GM12878 (cell line): ENCODE results near the gene ITGA1. TPM values are rescaled to one million over a fixed set of nuclear protein-coding genes. Genes with fewer than 3 reads are reported as not detected.
A peak's percentile ranks its signal among the peaks of the same experiment; 100 is the strongest.

Experiments
- ATAC-seq: fragments of 200-7000 bp; cut with Tn5 transposase; 3 replicates; pipeline ENCODE4 v1.9.1; 2020; ENCODE audit warnings: mild to moderate bottlenecking, moderate library complexity
- BruUV-seq: library from RNA; stranded (reverse); fragments of 400-500 nt; replicated peaks from 2 replicates; lab custom pipeline; 2021; lab: Mats Ljungman, UMichigan
- CTCF ChIA-PET: fragments of 300-600 bp; sonication (Branson Sonifier 250); formaldehyde crosslinking; extraction: SDS; loops from one replicate; lab custom pipeline; 2021; ENCODE audit warnings: inconsistent platforms; lab: Yijun Ruan, JAX
- POLR2A ChIA-PET: fragments of 350-600 bp; formaldehyde crosslinking; extraction: SDS; loops from one replicate; lab custom pipeline; 2021; ENCODE audit warnings: inconsistent platforms; lab: Charles Lee
- RAD21 ChIA-PET: fragments of 300-600 bp; sonication (Branson Sonifier 250); formaldehyde crosslinking; loops from one replicate; lab custom pipeline; 2023; ENCODE audit warnings: antibody characterized with exemption; ENCODE audit not compliant: unreplicated experiment; lab: Charles Lee
- SMC1A ChIA-PET: fragments of 300-600 bp; sonication (Branson Sonifier 250); formaldehyde crosslinking; loops from one replicate; lab custom pipeline; 2023; ENCODE audit not compliant: unreplicated experiment, uncharacterized antibody; lab: Charles Lee
- DNase-seq: peaks from one replicate; pipeline ENCODE4 v3.0.0-alpha.2; 2011; ENCODE audit warnings: low read depth, low spot score
- FAIRE-seq: peaks from 3 replicates; lab custom pipeline; 2011; peaks lifted over from hg19 to GRCh38; lab: Jason Lieb, UNC
- H2AFZ ChIP-seq: 2 replicates; pipeline ENCODE4 v1.6.0; 2011; ENCODE audit warnings: low read depth, low read length, control low read depth; ENCODE audit not compliant: control insufficient read depth
- H3K27ac ChIP-seq: 2 replicates; pipeline ENCODE4 v1.5.1; 2011; ENCODE audit warnings: control low read depth; ENCODE audit not compliant: control insufficient read depth, insufficient read depth
- H3K27me3 ChIP-seq, 2 experiments: replicated peaks in 1 of 2; 2 replicates each; pipeline versions ENCODE4 v1.6.0 to v1.6.1; 2011; ENCODE audit warnings: low read length in 1 of 2; ENCODE audit not compliant: control insufficient read depth in 2 of 2, insufficient read depth in 2 of 2
- H3K36me3 ChIP-seq, 2 experiments: 2 replicates each; pipeline ENCODE4 v1.5.1; 2011; ENCODE audit warnings: low read length in 1 of 2; ENCODE audit not compliant: control insufficient read depth in 2 of 2, insufficient read depth in 2 of 2
- H3K4me1 ChIP-seq: 2 replicates; pipeline ENCODE4 v1.6.1; 2011; ENCODE audit warnings: mild to moderate bottlenecking, low read length, moderate library complexity, mixed read lengths; ENCODE audit not compliant: control insufficient read depth, insufficient read depth
- H3K4me2 ChIP-seq: 2 replicates; pipeline ENCODE4 v1.6.0; 2011; ENCODE audit warnings: control low read depth; ENCODE audit not compliant: control insufficient read depth, insufficient read depth
- H3K4me3 ChIP-seq: fragments of 200-600 bp; sonication (generic); 2 replicates; pipeline ENCODE4 v1.5.1; 2016
- H3K79me2 ChIP-seq: 2 replicates; pipeline ENCODE4 v1.6.0; 2011; ENCODE audit warnings: low read length; ENCODE audit not compliant: control insufficient read depth, insufficient read depth
- H3K9ac ChIP-seq: 2 replicates; pipeline ENCODE4 v1.8.0; 2011; ENCODE audit warnings: low read length, control low read depth, mixed read lengths; ENCODE audit not compliant: control insufficient read depth, insufficient read depth
- H3K9me3 ChIP-seq: replicated peaks from 3 replicates; pipeline ENCODE4 v1.5.1; 2011; ENCODE audit warnings: mild to moderate bottlenecking, low read length; ENCODE audit not compliant: control insufficient read depth, insufficient read depth
- H4K20me1 ChIP-seq: 2 replicates; pipeline ENCODE4 v1.6.0; 2011; ENCODE audit not compliant: control insufficient read depth, insufficient read depth
- RAD21 ChIP-seq: IDR thresholded peaks from 2 replicates; pipeline ENCODE4 v1.6.1; 2011; ENCODE audit warnings: mild to moderate bottlenecking, low read depth, low read length, moderate library complexity; ENCODE audit not compliant: insufficient read depth
- SMC3 ChIP-seq: IDR thresholded peaks from 2 replicates; pipeline ENCODE4 v1.6.1; 2011; ENCODE audit warnings: low read length, improper control_type of control experiment, borderline replicate concordance
- SREBF1 ChIP-seq: IDR thresholded peaks from 2 replicates; pipeline ENCODE4 v1.6.1; 2012; ENCODE audit warnings: mild to moderate bottlenecking, low read length
- TAF1 ChIP-seq: IDR thresholded peaks from 2 replicates; pipeline ENCODE4 v1.6.1; 2011; ENCODE audit warnings: mild to moderate bottlenecking, low read depth, low read length, borderline replicate concordance
- YY1 ChIP-seq: IDR thresholded peaks from 2 replicates; pipeline ENCODE4 v1.6.1; 2011; ENCODE audit warnings: low read depth, mild to moderate bottlenecking, low read length
- WGBS: methylation state at CpG from one replicate; pipeline ENCODE4 v1.1.6; 2016; ENCODE audit warnings: low lambda C conversion rate; ENCODE audit not compliant: insufficient replicate concordance, insufficient coverage; ENCODE audit errors: missing lambda C conversion rate; 5-methylcytosine and 5-hydroxymethylcytosine counted together
- in situ Hi-C: fragments of 300-500 bp; cut with MboI; formaldehyde crosslinking; loops from 9 replicates; pipeline ENCODE4 v1.14.3; 2018; ENCODE audit warnings: mixed read lengths
- intact Hi-C: fragments of 100-400 bp; cut with micrococcal nuclease; formaldehyde crosslinking; loops from one replicate; pipeline ENCODE4 v1.14.2; 2022; ENCODE audit not compliant: unreplicated experiment
- polyA plus RNA-seq, 11 experiments: library from polyadenylated mRNA; depleted of rRNA in 4 of 11; unstranded in 6 of 11; stranded (reverse) in 5 of 11; fragments of >200 nt; fragmentation: Nextera tagmentation in 4 of 11; fragmentation: Illumina TruSeq in 1 of 11; extraction: Ambion mirVana in 4 of 11; extraction: Trizol in 1 of 11; gene quantifications; 1 replicate in 1 of 11; 2 replicates in 10 of 11; pipeline versions ENCODE4 v1.2.1 to v1.2.3, GENCODE V29; 2011 to 2016; ENCODE audit warnings: inconsistent platforms in 2 of 11, missing spikeins in 2 of 11, low read depth in 1 of 11
- total RNA-seq, 4 experiments: library from RNA; depleted of rRNA in 3 of 4; stranded (reverse); fragments of >200 nt in 3 of 4; fragmentation: Illumina TruSeq in 1 of 4; extraction: Trizol in 1 of 4; gene quantifications; 2 replicates each; pipeline versions ENCODE4 v1.2.1 to v1.2.3, GENCODE V29; 2013 to 2021
- TF ChIP-seq, protein P1 (sequence below): fragments of 450-650 bp; IDR thresholded peaks from 2 replicates; pipeline ENCODE4 v1.6.1; 2017; ENCODE audit warnings: low read depth, mild to moderate bottlenecking, moderate library complexity
- TF ChIP-seq, protein P2 (sequence below): fragments of 450-650 bp; IDR thresholded peaks from 2 replicates; pipeline ENCODE4 v1.6.1; 2016; ENCODE audit warnings: mild to moderate bottlenecking
- TF ChIP-seq, protein P3 (sequence below), 3 experiments: IDR thresholded peaks in 2 of 3; conservative IDR thresholded peaks in 1 of 3; 2 replicates each; pipeline ENCODE4 v1.5.1; 2011; ENCODE audit warnings: low read depth in 3 of 3, low read length in 3 of 3, mild to moderate bottlenecking in 3 of 3, control low read depth in 2 of 3, moderate library complexity in 2 of 3, inconsistent platforms in 1 of 3, mixed read lengths in 1 of 3; ENCODE audit not compliant: control insufficient read depth in 2 of 3, insufficient read depth in 1 of 3; ENCODE audit errors: extremely low read depth in 1 of 3

Gene ITGA1
- total and polyA plus RNA-seq, 10 of the 15 experiments (the other 5 are each of a cell fraction or from before 2014, with no cell fraction given): 0.02 to 0.56 (median 0.19) TPM

DNA sequence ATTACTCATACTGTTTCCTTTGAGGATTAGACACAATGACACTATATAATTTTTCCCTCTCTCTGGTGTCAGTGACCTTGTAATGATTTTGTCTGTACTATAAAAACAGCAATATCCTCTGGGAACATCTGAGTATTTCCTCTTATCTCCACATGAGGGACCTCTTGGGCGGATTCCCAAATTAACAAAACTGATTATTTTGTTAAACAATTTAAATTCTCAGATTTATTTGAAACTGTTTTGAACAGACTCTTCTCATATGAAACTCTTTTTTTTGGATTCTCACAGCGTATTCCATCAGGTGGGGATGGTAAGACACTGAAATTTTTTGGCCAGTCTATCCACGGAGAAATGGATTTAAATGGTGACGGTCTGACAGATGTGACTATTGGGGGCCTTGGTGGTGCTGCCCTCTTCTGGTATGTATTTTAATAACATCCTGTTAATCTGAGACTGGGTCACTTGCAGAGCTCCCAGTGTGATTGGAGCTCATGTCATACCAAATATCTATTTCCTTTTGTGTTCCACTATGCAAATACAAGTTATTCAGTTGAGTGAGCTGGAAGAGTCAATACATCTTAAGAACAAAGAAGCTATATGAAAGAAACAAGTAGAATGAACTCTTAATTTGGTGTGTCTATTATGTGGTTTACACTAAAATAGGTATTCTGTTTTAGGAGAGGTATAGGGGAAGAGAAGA, 127.6 kb downstream of the ITGA1 start:
- ChIA-PET POLR2A (no interaction called here), RAD21 (interaction anchor here (0.6 to 1.5 kb wide), 10 partner anchors 10 to 229 kb away, joined by 3 to 8 read pairs (median 3); no protein-coding TSS in a partner anchor), SMC1A (interaction anchor here (0.6 to 2.1 kb wide), 13 partner anchors 9 to 222 kb away, joined by 3 to 9 read pairs (median 4); partner anchors contain the start of genes ITGA1 and PELO)

More for the DNA sequence above, 127.6 kb downstream of the ITGA1 start:
- Histone ChIP-seq H3K27me3 (no peaks in the 10 kb centered on the region), H4K20me1 (no peaks in the 10 kb centered on the region), H3K4me1 (no peaks in the 10 kb centered on the region), H3K27ac (no peak overlapping the region), H3K79me2 (no peaks in the 10 kb centered on the region), H3K36me3 (no peaks in the 10 kb centered on the region), H3K9me3 (no peaks in the 10 kb centered on the region), H3K9ac (no peak overlapping the region), H3K4me3 (peak overlapping the region; percentile 48; the same call in 1 of the 2 replicates), H3K4me2 (peak overlapping the region; percentile 59), H2AFZ (peak overlapping the region; percentile 41; the same call in 1 of the 2 replicates)
- ATAC-seq: peak; percentile 99
- CTCF ChIA-PET: interaction anchor here (0.6 to 1.5 kb wide), 28 partner anchors 9 to 1957 kb away, joined by 3 to 14 read pairs (median 3); partner anchors contain the start of genes ITGA1 and PELO
- WGBS: 3% methylated on average over 4 of the region's 4 CpGs
- in situ Hi-C loops: loop anchor here (5.0 kb wide), 1 partner anchor 123 kb away; no protein-coding TSS in a partner anchor
- no TSS peak for BruUV-seq
- TF ChIP-seq SMC3 (peak; percentile 68), TAF1 (no peak), YY1 (peak; percentile 61; the same call in 1 of the 2 replicates), SREBF1 (no peak), RAD21 (peak; percentile 71)
- TF ChIP-seq, protein P1, sequence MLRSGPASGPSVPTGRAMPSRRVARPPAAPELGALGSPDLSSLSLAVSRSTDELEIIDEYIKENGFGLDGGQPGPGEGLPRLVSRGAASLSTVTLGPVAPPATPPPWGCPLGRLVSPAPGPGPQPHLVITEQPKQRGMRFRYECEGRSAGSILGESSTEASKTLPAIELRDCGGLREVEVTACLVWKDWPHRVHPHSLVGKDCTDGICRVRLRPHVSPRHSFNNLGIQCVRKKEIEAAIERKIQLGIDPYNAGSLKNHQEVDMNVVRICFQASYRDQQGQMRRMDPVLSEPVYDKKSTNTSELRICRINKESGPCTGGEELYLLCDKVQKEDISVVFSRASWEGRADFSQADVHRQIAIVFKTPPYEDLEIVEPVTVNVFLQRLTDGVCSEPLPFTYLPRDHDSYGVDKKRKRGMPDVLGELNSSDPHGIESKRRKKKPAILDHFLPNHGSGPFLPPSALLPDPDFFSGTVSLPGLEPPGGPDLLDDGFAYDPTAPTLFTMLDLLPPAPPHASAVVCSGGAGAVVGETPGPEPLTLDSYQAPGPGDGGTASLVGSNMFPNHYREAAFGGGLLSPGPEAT: 0 out of 2 replicates have a peak, but pooled peaks have one; percentile 20
- TF ChIP-seq, protein P2, sequence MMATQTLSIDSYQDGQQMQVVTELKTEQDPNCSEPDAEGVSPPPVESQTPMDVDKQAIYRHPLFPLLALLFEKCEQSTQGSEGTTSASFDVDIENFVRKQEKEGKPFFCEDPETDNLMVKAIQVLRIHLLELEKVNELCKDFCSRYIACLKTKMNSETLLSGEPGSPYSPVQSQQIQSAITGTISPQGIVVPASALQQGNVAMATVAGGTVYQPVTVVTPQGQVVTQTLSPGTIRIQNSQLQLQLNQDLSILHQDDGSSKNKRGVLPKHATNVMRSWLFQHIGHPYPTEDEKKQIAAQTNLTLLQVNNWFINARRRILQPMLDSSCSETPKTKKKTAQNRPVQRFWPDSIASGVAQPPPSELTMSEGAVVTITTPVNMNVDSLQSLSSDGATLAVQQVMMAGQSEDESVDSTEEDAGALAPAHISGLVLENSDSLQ: peak; percentile 41
- TF ChIP-seq, protein P3, sequence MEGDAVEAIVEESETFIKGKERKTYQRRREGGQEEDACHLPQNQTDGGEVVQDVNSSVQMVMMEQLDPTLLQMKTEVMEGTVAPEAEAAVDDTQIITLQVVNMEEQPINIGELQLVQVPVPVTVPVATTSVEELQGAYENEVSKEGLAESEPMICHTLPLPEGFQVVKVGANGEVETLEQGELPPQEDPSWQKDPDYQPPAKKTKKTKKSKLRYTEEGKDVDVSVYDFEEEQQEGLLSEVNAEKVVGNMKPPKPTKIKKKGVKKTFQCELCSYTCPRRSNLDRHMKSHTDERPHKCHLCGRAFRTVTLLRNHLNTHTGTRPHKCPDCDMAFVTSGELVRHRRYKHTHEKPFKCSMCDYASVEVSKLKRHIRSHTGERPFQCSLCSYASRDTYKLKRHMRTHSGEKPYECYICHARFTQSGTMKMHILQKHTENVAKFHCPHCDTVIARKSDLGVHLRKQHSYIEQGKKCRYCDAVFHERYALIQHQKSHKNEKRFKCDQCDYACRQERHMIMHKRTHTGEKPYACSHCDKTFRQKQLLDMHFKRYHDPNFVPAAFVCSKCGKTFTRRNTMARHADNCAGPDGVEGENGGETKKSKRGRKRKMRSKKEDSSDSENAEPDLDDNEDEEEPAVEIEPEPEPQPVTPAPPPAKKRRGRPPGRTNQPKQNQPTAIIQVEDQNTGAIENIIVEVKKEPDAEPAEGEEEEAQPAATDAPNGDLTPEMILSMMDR (IDR thresholded peaks at IDR 0.05 in 2 of 3, conservative IDR thresholded peaks at IDR 0.05 in 1 of 3; ENCODE audit: control insufficient read depth in 2 of 3, extremely low read depth in 1 of 3, insufficient read depth in 1 of 3, low read depth in 3 of 3, low read length in 3 of 3): peak; percentile 62 to 65 (median 65)
- DNase-seq: peak; percentile 27
- peak; percentile 85 for FAIRE-seq
- intact Hi-C loops: loop anchor here (1.0 kb wide), 2 partner anchors 128 to 222 kb away; partner anchors contain the start of genes ITGA1 and PELO
